PC-9 (cell line): ENCODE data around the gene PSMB5. TPM values are rescaled to one million over a fixed set of nuclear protein-coding genes. Genes with fewer than 3 reads are reported as not detected.

Source experiments
- BruUV-seq: library from RNA; stranded (reverse); fragments of 400-500 nt; replicated peaks from 2 replicates; lab custom pipeline; 2021; lab: Mats Ljungman, UMichigan
- CTCF ChIA-PET: fragments of 300-600 bp; sonication (Branson Sonifier 250); formaldehyde crosslinking; loops from one replicate; lab custom pipeline; 2022; ENCODE audit warnings: antibody characterized with exemption; lab: Charles Lee
- POLR2A ChIA-PET: fragments of 300-600 bp; sonication (Branson Sonifier 250); formaldehyde crosslinking; loops from one replicate; lab custom pipeline; 2022; ENCODE audit warnings: antibody characterized with exemption; ENCODE audit not compliant: unreplicated experiment; lab: Charles Lee
- DNase-seq, 2 experiments: peaks; one replicate each; pipeline versions ENCODE4 v3.0.0 to v3.0.0-alpha.2; 2015 to 2022; ENCODE audit warnings: mixed read lengths in 1 of 2
- H2AFZ ChIP-seq: fragments of 200-600 bp; sonication (generic); 2 replicates; pipeline ENCODE4 v1.8.1; 2017; ENCODE audit warnings: antibody characterized with exemption
- H3F3A ChIP-seq: fragments of 200-600 bp; sonication (generic); 2 replicates; pipeline ENCODE4 v1.8.1; 2017; ENCODE audit warnings: antibody characterized with exemption, mild to moderate bottlenecking, low read depth; ENCODE audit not compliant: insufficient read depth
- H3K27ac ChIP-seq: fragments of 200-600 bp; sonication (generic); 2 replicates; pipeline ENCODE4 v1.6.1; 2016; ENCODE audit warnings: mixed run types
- H3K27me3 ChIP-seq: fragments of 200-600 bp; sonication (generic); 2 replicates; pipeline ENCODE4 v1.6.1; 2016; ENCODE audit warnings: low read depth, mixed run types; ENCODE audit not compliant: insufficient read depth
- H3K36me3 ChIP-seq: fragments of 200-600 bp; sonication (generic); 2 replicates; pipeline ENCODE4 v1.6.1; 2016; ENCODE audit warnings: low read depth, mixed run types
- H3K4me1 ChIP-seq: fragments of 200-600 bp; sonication (generic); replicated peaks from 2 replicates; pipeline ENCODE4 v1.6.1; 2016; ENCODE audit warnings: mixed run types; ENCODE audit not compliant: insufficient read depth
- H3K4me2 ChIP-seq: fragments of 200-600 bp; sonication (generic); 2 replicates; pipeline ENCODE4 v1.6.1; 2017; ENCODE audit warnings: mixed run types
- H3K4me3 ChIP-seq: fragments of 200-600 bp; sonication (generic); 2 replicates; pipeline ENCODE4 v1.6.1; 2016; ENCODE audit warnings: mixed run types
- H3K79me2 ChIP-seq: fragments of 200-600 bp; sonication (generic); 2 replicates; pipeline ENCODE4 v1.6.1; 2017; ENCODE audit warnings: low read depth, mixed run types
- H3K9me2 ChIP-seq: fragments of 200-600 bp; sonication (generic); 2 replicates; pipeline ENCODE4 v1.8.1; 2017; ENCODE audit warnings: mild to moderate bottlenecking; ENCODE audit not compliant: insufficient read depth
- H3K9me3 ChIP-seq: fragments of 200-600 bp; sonication (generic); 2 replicates; pipeline ENCODE4 v1.8.1; 2016; ENCODE audit warnings: low read depth; ENCODE audit not compliant: insufficient read depth
- H4K20me1 ChIP-seq: fragments of 200-600 bp; sonication (generic); 2 replicates; pipeline ENCODE4 v1.8.1; 2017; ENCODE audit not compliant: insufficient read depth
- CTCF ChIP-seq: fragments of 200-600 bp; sonication (generic); conservative IDR thresholded peaks from 2 replicates; pipeline ENCODE4 v1.6.1; 2017; ENCODE audit warnings: mixed run types, antibody characterized with exemption, mild to moderate bottlenecking, moderate library complexity
- EZH2 ChIP-seq: fragments of 200-600 bp; sonication (generic); IDR thresholded peaks from 2 replicates; pipeline ENCODE4 v1.8.0; 2017; ENCODE audit warnings: antibody characterized with exemption, low read depth
- intact Hi-C: fragments of 100-400 bp; cut with micrococcal nuclease; formaldehyde crosslinking; loops from one replicate; pipeline ENCODE4 v1.10.0; 2022; ENCODE audit not compliant: unreplicated experiment
- total RNA-seq: library from RNA; stranded (reverse); gene quantifications from 2 replicates; pipeline ENCODE4 v1.2.3, GENCODE V29; 2021

Gene PSMB5
- total RNA-seq, 1 experiment from 2014 or later: 122 TPM

DNA sequence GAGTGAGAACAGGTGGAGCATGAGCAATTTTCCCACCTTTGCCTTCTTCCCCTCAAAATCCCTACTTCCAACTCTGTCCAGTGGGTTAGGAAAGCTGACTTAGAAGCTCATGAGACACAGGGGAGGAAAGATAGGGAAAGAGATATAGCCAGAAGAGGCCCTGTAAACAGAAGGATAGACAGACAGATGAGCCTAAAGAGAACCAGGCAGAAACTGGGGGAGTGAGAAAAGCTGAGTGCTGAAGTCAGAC, 57.3 kb downstream of the PSMB5 start:
- Histone ChIP-seq H3K79me2 (peaks cover 26% of the 10 kb centered on the region), H3K4me1 (peaks cover 45% of the 10 kb centered on the region), H3K36me3 (peaks cover 5% of the 10 kb centered on the region), H2AFZ (no peak overlapping the region), H4K20me1 (no peaks in the 10 kb centered on the region), H3K27ac (peak overlapping the region; percentile 73), H3F3A (peaks cover 31% of the 10 kb centered on the region), H3K9me3 (no peaks in the 10 kb centered on the region), H3K9me2 (no peaks in the 10 kb centered on the region), H3K4me2 (peak overlapping the region; percentile 87), H3K27me3 (no peaks in the 10 kb centered on the region), H3K4me3 (peak overlapping the region; percentile 2; the same call in 1 of the 2 replicates)
- TF ChIP-seq CTCF: no peak
- TF ChIP-seq EZH2: no peak
- intact Hi-C loops: no loop called here
- ChIA-PET CTCF (interaction anchor here (1.2 to 2.7 kb wide), 3 partner anchors 9 to 92 kb away, joined by 3 to 12 read pairs (median 6); no protein-coding TSS in a partner anchor), POLR2A (interaction anchor here (0.5 to 1.0 kb wide), 4 partner anchors 118 to 1075 kb away, joined by 3 to 8 read pairs (median 6); partner anchors contain the start of genes ACIN1 and C14orf119)
- no peak for DNase-seq
- no TSS peak for BruUV-seq

DNA sequence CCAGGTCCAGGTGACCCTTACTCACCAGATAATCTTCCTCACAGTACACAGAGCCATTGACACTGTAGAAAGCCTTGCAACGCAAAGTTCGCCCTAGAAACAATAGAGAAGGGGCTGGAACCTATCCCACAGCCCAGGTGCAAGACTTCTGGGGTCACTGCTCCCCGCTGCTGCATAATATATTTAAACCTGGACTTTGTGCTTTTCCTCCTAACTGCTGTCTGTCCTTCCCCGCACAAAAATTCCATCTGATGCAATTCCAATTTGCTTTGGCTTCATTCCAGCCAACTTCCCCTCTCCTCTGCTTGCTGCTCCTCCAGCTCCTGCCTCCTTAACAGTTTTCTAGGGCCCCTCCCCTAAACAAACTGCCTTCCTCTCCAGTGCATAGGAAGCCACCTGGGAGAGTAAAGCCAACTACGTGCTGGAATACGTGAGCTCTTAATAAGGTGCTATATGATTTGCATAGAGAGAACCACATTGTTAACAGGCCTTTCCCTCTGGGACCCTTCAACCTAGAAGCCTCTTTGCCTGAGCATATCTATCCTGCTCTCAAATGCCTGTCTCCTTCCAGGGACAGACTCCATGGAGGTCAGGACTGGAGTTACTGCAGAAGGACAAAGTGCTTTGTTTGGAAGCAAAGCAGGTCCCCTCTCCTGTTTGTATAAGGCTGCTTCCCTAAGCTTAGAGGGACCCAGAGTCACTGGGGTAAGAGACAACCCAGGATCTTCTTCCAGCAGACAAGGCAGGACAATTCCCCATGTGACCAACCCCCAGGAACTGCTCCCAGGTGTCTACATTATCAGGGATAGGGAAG, 57.9 kb downstream of the PSMB5 start:
- H3K9me2 ChIP-seq: no peaks in the 10 kb centered on the region
- H3K79me2 ChIP-seq: peaks cover 22% of the 10 kb centered on the region
- H2AFZ ChIP-seq: no peak overlapping the region
- peaks cover 45% of the 10 kb centered on the region for H3K4me1 ChIP-seq
- H3K27ac ChIP-seq: peak overlapping the region; percentile 73
- intact Hi-C loops: no loop called here
- BruUV-seq: no TSS peak
- H3K4me2 ChIP-seq: peak overlapping the region; percentile 87
- no peaks in the 10 kb centered on the region for H3K9me3 ChIP-seq
- peaks cover 31% of the 10 kb centered on the region for H3F3A ChIP-seq
- H3K36me3 ChIP-seq: peaks cover 5% of the 10 kb centered on the region
- CTCF ChIA-PET: interaction anchor here (0.7 to 2.7 kb wide), 4 partner anchors 10 to 92 kb away, joined by 3 to 12 read pairs (median 6); no protein-coding TSS in a partner anchor
- no peak for TF ChIP-seq EZH2
- no peak for TF ChIP-seq CTCF
- POLR2A ChIA-PET: interaction anchor here (0.5 to 0.7 kb wide), 2 partner anchors 378 to 1076 kb away, joined by 7 to 8 read pairs; no protein-coding TSS in a partner anchor
- H3K27me3 ChIP-seq: no peaks in the 10 kb centered on the region
- peak overlapping the region; percentile 2; the same call in 1 of the 2 replicates for H3K4me3 ChIP-seq
- H4K20me1 ChIP-seq: no peaks in the 10 kb centered on the region
- DNase-seq: peak; percentile 18 to 55

Other genes starting within 250 kb of the PSMB5 start
- gene SLC7A7, start 219.5 kb downstream of the PSMB5 start, total RNA-seq: 4.7 and 5.9 TPM in 2 replicates
- gene MRPL52, start 205.0 kb downstream of the PSMB5 start, total RNA-seq: 76.7 and 84.8 TPM in 2 replicates
- 22.4 and 34.8 TPM in 2 replicates for gene MMP14, start 198.3 kb downstream of the PSMB5 start, total RNA-seq
- gene LRP10, start 163.2 kb downstream of the PSMB5 start, total RNA-seq: 59.0 and 61.6 TPM in 2 replicates
- gene REM2, start 151.7 kb downstream of the PSMB5 start, total RNA-seq: 0.50 and 0.98 TPM in 2 replicates
- gene RBM23, start 115.8 kb downstream of the PSMB5 start, total RNA-seq: 68.7 and 76.5 TPM in 2 replicates
- gene PRMT5, start 105.5 kb downstream of the PSMB5 start, total RNA-seq: 58.6 and 73.2 TPM in 2 replicates
- 23.1 and 36.0 TPM in 2 replicates for gene HAUS4, start 77.8 kb downstream of the PSMB5 start, total RNA-seq
- 37.4 and 42.6 TPM in 2 replicates for gene AJUBA, start 52.3 kb downstream of the PSMB5 start, total RNA-seq
- gene C14orf93, start 24.8 kb downstream of the PSMB5 start, total RNA-seq: 13.3 and 13.9 TPM in 2 replicates
- gene PSMB11, start 7.3 kb upstream of the PSMB5 start, total RNA-seq: not detected in 2 replicates
- gene CDH24, start 22.6 kb upstream of the PSMB5 start, total RNA-seq: 16.4 and 18.8 TPM in 2 replicates
- gene ACIN1, start 60.2 kb upstream of the PSMB5 start, total RNA-seq: 113 and 171 TPM in 2 replicates
- 26.8 and 46.5 TPM in 2 replicates for gene C14orf119, start 60.6 kb upstream of the PSMB5 start, total RNA-seq
- not detected in 2 replicates for gene CIROP, start 70.1 kb upstream of the PSMB5 start, total RNA-seq
- not detected in 2 replicates for gene CEBPE, start 84.4 kb upstream of the PSMB5 start, total RNA-seq
- gene SLC7A8, start 148.8 kb upstream of the PSMB5 start, total RNA-seq: 2.0 and 3.6 TPM in 2 replicates
- gene RNF212B, start 203.0 kb upstream of the PSMB5 start, total RNA-seq: not detected in 2 replicates